HG03432 (cell line): Measurements from ENCODE around the gene TRPV6.

Experiments
- ATAC-seq: cut with Tn5 transposase; IDR thresholded peaks from one replicate; pipeline ENCODE4 v1.9.1; 2021; ENCODE audit warnings: mild to moderate bottlenecking, moderate library complexity; ENCODE audit not compliant: unreplicated experiment

TRPV6 gene

DNA sequence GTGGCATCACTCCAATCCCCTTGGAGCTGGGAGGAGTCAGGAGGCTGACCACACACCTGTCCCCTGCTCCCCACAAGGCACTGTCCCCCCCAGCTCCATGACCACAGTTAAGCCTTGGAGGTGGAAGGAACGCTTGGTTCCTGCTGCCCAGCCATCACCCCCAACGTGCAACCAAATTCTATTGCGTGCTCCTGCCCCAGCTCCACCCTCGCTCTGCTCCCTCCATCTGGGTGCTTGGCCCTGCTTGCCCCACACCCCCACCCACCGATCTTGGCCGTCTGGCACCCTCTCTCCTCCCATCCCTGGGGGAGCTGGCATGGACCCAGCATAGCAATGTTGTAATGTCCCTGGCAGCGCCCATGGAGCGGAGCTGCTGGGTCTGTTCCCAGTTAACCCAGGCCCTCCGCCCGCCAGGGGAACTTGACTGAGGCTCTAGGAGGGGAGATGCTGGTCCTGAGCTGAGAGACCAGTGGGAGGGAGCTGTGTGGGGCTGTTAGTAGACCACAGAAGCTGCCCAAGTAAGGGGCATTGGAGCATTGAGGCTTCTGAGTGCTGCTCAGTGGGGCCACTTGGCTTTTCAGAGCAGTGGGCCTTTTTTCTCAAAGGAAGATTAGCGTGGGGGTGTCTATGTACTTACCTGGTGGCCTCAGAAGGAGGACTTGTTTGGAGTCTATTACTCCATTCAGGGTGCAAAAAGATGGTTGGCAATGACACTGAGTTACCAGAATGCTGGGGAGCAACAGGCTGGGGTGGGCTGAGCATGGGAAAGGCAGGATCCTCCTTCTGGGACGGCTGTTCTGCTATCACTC, 29.6 kb downstream of the TRPV6 start:
- ATAC-seq: no peak

DNA sequence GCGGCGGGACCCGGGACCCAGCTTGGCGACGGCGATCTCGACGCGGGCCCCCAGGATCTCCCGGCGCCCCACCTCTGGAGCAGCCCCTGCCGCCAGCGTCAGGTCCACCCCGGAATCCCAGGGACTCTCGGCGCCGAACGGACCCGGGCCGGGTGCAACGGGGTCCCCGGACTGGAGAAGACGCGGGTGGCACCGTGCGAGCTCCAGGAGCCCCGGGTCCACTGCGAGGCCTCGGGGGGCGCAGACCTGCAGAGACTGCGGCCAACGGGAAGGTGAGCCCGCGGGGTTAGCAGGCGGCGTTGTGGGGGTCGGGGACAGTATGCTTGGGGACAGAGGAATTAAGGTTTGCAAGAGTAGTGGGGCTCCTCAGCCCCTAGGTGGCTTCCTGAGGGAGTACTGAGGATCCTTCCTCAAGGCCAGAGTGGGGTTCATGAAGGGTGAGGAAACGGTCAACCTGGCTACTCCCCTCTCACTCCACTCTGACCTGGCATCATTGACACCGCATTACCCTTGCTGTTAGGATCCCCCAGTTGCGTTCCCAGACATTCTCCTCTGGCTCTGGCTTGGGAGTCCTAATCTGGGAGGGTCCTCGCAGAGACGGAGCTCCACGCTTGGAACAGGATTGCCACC, 30.3 kb downstream of the TRPV6 start:
- ATAC-seq: peak; percentile 3

- peak; percentile 63 for ATAC-seq
Observed at GRCh38 chr7:142854372-142855113, 31.0 kb downstream of the TRPV6 start, which contains the start of gene EPHB6. Gene EPHB6, plus strand, starts transcription at chr7:142855076. Its CDS starts 8,152 bp downstream, at chr7:142863228.

DNA sequence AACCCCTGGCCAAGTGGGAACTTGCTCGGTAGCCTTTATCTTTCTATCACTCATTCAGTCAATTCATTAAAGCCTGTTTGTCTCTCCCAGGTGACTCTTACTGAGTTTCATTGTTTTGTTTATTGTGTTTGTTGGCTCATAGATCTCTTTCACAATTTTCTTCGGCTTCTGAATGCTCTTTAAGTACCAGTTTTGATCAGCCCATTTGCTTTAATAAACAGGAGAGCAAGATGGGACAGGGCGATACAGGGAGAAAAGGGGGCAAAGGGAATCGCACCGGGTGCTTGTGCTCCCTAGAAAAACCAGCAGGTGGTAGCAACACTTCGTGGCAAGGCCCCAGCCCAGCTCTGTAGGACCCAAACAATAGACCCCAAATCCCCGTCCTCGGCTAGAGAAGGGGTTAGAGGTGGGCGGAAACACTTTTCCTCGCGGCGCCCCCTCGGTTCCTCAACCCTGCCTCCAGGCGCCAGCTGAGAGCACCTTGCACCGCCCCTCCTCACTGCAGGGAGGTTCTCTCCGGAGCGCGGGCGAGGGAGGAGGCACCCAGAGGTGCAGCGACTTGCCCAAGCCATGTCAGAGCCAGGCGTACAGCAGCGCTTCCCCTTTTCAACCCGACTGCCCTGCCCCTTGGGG, 31.7 kb downstream of the TRPV6 start:
- peak; percentile 83 for ATAC-seq

DNA sequence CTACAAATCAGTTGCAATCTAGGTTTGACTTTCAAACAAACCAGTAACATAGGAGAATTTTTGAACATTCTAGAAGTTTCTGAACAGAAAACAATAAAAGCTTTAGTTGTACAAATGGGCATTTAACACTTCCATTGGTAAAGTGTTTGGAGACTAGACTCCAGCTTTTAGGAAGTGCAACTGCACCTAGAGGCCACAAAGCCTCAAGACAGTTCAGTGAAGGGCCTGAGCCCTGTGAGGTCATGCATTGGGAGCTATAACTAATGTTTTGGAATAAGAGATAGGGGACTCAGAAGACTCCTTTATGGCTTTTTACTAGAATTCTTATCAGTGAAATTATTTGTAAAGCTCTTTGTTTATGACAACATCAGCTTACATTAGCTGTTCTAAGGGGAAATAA, 33.6 kb downstream of the TRPV6 start:
- ATAC-seq: no peak

DNA sequence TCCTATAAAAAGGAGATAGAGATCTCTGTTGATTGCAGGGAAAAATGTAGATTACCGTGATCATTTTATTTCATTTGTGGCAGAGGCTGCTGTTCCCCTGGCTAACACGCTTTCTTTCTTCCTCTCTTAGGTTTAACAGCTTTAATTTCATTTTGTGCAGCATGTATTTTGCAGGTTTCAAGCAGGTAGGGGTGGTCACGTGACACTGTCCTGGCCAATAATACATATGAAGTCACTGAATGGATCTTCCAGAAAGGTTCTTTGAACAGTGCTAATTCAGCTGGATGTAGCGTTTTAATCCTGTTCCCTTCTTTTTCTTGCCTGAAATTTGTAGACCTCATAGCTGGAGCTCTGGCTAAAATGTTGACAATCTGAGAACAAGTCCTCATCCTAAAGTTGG, 34.3 kb downstream of the TRPV6 start:
- ATAC-seq: no peak

GRCh38 chr7:142847353-142847752, 38.2 kb downstream of the TRPV6 start:
- no peak for ATAC-seq

- no peak for ATAC-seq
Observed at GRCh38 chr7:142842251-142842766, 43.2 kb downstream of the TRPV6 start.

GRCh38 chr7:142838461-142839213, 46.9 kb downstream of the TRPV6 start:
- no peak for ATAC-seq

DNA sequence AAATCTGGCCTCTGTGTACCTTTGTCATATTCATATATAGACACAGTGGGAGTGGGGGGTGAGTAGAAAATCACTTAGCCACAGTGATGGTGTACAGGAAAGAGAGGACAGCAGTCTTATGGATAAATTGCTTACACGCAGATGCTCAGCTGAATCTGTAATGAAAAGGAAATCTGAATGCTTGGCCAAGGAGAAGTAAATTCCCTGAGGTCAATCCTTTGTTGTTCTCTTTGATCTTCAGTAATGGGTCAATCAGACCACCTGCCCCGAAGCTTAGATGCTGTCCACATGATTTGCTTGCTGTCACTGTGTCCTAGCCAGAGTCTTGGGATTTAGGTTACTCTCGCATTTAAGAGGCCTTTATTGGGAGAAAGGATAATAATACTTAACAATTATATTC, 49.1 kb downstream of the TRPV6 start:
- ATAC-seq: no peak

DNA sequence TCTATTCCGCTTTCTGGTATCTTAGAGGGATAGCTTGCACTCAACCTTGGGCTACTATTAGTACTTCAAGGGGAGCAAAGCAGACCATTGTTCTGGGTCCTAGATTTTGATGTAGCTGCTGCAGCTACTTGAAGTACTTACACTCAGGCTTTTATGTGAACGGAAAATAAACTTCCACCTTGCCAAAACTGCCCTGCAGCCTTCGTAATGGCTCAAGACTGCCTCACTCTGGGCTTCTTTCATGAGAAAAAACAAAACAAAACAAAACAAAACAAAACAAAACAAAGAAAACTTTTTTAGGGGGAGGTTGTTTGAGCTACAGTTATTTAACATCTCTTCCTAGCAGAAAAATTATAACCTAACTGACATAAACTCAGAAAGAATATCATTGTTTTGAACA, 50.1 kb downstream of the TRPV6 start:
- no peak for ATAC-seq

GRCh38 chr7:142833174-142834048, 52.1 kb downstream of the TRPV6 start:
- ATAC-seq: peak; percentile 89

- ATAC-seq: no peak
Observed at GRCh38 chr7:142832417-142832816, 53.1 kb downstream of the TRPV6 start.

GRCh38 chr7:142827951-142828500, 57.5 kb downstream of the TRPV6 start:
- ATAC-seq: no peak

- no peak for ATAC-seq
Observed at GRCh38 chr7:142822714-142823113, 62.8 kb downstream of the TRPV6 start.
